Measurements from ENCODE around the gene OAT.

Gene OAT

GRCh38 chr10:124353896-124354295, 64.8 kb downstream of the OAT start:
- no peak for DNase-seq (ENCODE audit: low read depth)

- no peak for DNase-seq (ENCODE audit: low read depth)
Observed at GRCh38 chr10:124353091-124353815, 65.5 kb downstream of the OAT start.

- no peak for DNase-seq (ENCODE audit: low read depth)
Observed at GRCh38 chr10:124351481-124352220, 67.1 kb downstream of the OAT start.

GRCh38 chr10:124350806-124351205, 67.9 kb downstream of the OAT start:
- DNase-seq (ENCODE audit: low read depth): no peak

GRCh38 chr10:124349996-124350280, 68.8 kb downstream of the OAT start:
- no peak for DNase-seq (ENCODE audit: low read depth)

- no peak for DNase-seq (ENCODE audit: low read depth)
Observed at GRCh38 chr10:124349231-124349995, 69.3 kb downstream of the OAT start.

GRCh38 chr10:124348801-124349200, 69.9 kb downstream of the OAT start:
- no peak for DNase-seq (ENCODE audit: low read depth)

- no peak for DNase-seq (ENCODE audit: low read depth)
Observed at GRCh38 chr10:124347956-124348355, 70.8 kb downstream of the OAT start.

All from stimulated activated CD4-positive, alpha-beta T cell treated with anti-CD3 and anti-CD28 coated beads, Interleukin-2, amount 100 ng/mL, for 4 hours (primary cell).